Measurements from ENCODE around the gene PLA2G4B.

GRCh38 chr15:41890050-41890690 is 51.5 kb downstream of the PLA2G4B start:
- TF ChIP-seq CTCF (IDR thresholded peaks at IDR 0.05) (no peak), POLR2AphosphoS5 (IDR thresholded peaks at IDR 0.05; ENCODE audit: low read depth, low read length) (no peak)
